IMR-90 (cell line): ENCODE data around the gene MALAT1. TPM values are rescaled to one million over a fixed set of nuclear protein-coding genes. Genes with fewer than 3 reads are reported as not detected.

ENCODE experiments used
- ATAC-seq: fragments of 200-7000 bp; cut with Tn5 transposase; 2 replicates; pipeline ENCODE4 v1.9.1; 2020; ENCODE audit warnings: low read depth, mild to moderate bottlenecking, moderate library complexity
- BruUV-seq: library from RNA; stranded (reverse); fragments of 400-500 nt; replicated peaks from 2 replicates; lab custom pipeline; 2021; lab: Mats Ljungman, UMichigan
- CTCF ChIA-PET: fragments of 300-600 bp; formaldehyde crosslinking; extraction: SDS; loops from one replicate; lab custom pipeline; 2021; ENCODE audit warnings: antibody characterized with exemption; lab: Yijun Ruan, JAX
- POLR2A ChIA-PET: fragments of 300-600 bp; sonication (Branson Sonifier 250); formaldehyde crosslinking; loops from one replicate; lab custom pipeline; 2022; ENCODE audit warnings: antibody characterized with exemption; ENCODE audit not compliant: unreplicated experiment; lab: Charles Lee
- DNase-seq: peaks from one replicate; pipeline ENCODE4 v3.0.0; 2013
- H2AFZ ChIP-seq: replicated peaks from 2 replicates; pipeline ENCODE3; 2013; ENCODE audit warnings: low read length, mild to moderate bottlenecking; ENCODE audit not compliant: poor library complexity
- H2AK5ac ChIP-seq: 2 replicates; pipeline ENCODE4 v1.6.1; 2013; ENCODE audit warnings: low read depth, low read length, inconsistent platforms
- H2AK9ac ChIP-seq: replicated peaks from 2 replicates; pipeline ENCODE3; 2013; ENCODE audit warnings: mild to moderate bottlenecking, low read depth, low read length, moderate library complexity; ENCODE audit not compliant: poor library complexity
- H2BK120ac ChIP-seq: 2 replicates; pipeline ENCODE4 v1.6.1; 2013; ENCODE audit warnings: low read depth, low read length, inconsistent platforms
- H2BK15ac ChIP-seq: 3 replicates; pipeline ENCODE4 v1.6.1; 2013; ENCODE audit warnings: low read depth, low read length, inconsistent platforms
- H2BK20ac ChIP-seq: 2 replicates; pipeline ENCODE4 v1.6.1; 2013; ENCODE audit warnings: low read depth, mild to moderate bottlenecking, inconsistent platforms, low read length, moderate library complexity
- H2BK5ac ChIP-seq: 2 replicates; pipeline ENCODE4 v1.6.1; 2013; ENCODE audit warnings: mild to moderate bottlenecking, low read depth, low read length, inconsistent platforms; ENCODE audit not compliant: poor library complexity, severe bottlenecking
- H3K14ac ChIP-seq: replicated peaks from 2 replicates; pipeline ENCODE4 v1.6.1; 2013; ENCODE audit warnings: low read depth, low read length, inconsistent platforms
- H3K18ac ChIP-seq: 2 replicates; pipeline ENCODE4 v1.6.1; 2013; ENCODE audit warnings: low read depth, low read length, control low read depth
- H3K23ac ChIP-seq: 2 replicates; pipeline ENCODE4 v1.6.1; 2013; ENCODE audit warnings: low read depth, low read length, inconsistent platforms
- H3K27ac ChIP-seq: 2 replicates; pipeline ENCODE4 v1.5.1; 2013; ENCODE audit warnings: mild to moderate bottlenecking, control low read depth, low read length; ENCODE audit not compliant: insufficient read depth
- H3K27me3 ChIP-seq: 2 replicates; pipeline ENCODE4 v1.6.1; 2013; ENCODE audit warnings: low read length; ENCODE audit not compliant: control insufficient read depth, insufficient read depth
- H3K36me3 ChIP-seq: 2 replicates; pipeline ENCODE4 v1.6.1; 2013; ENCODE audit warnings: low read length, mixed read lengths; ENCODE audit not compliant: control insufficient read depth, insufficient read depth
- H3K4ac ChIP-seq: 2 replicates; pipeline ENCODE4 v1.6.1; 2013; ENCODE audit warnings: low read depth, low read length, inconsistent platforms
- H3K4me1 ChIP-seq: 2 replicates; pipeline ENCODE4 v1.6.1; 2013; ENCODE audit warnings: low read length, mixed read lengths; ENCODE audit not compliant: control insufficient read depth, insufficient read depth
- H3K4me2 ChIP-seq: 2 replicates; pipeline ENCODE4 v1.6.1; 2013; ENCODE audit warnings: low read depth, mild to moderate bottlenecking, control low read depth, low read length, moderate library complexity
- H3K4me3 ChIP-seq: 2 replicates; pipeline ENCODE4 v1.5.1; 2013; ENCODE audit warnings: low read depth, mild to moderate bottlenecking, control low read depth, low read length, moderate library complexity; ENCODE audit not compliant: insufficient read depth
- H3K56ac ChIP-seq: 2 replicates; pipeline ENCODE4 v1.6.1; 2013; ENCODE audit warnings: low read length, inconsistent platforms; ENCODE audit not compliant: insufficient read depth; ENCODE audit errors: extremely low read depth
- H3K79me1 ChIP-seq, 2 experiments: 2 replicates each; pipeline ENCODE4 v1.6.1; 2013; ENCODE audit warnings: low read length in 2 of 2, inconsistent platforms in 1 of 2, low read depth in 1 of 2
- H3K9ac ChIP-seq: 2 replicates; pipeline ENCODE4 v1.6.1; 2013; ENCODE audit warnings: low read depth, low read length, control low read depth
- H3K9me1 ChIP-seq: 2 replicates; pipeline ENCODE4 v1.6.1; 2013; ENCODE audit warnings: low read length, inconsistent platforms; ENCODE audit not compliant: insufficient read depth
- H3K9me3 ChIP-seq: 2 replicates; pipeline ENCODE4 v1.6.1; 2013; ENCODE audit warnings: low read length; ENCODE audit not compliant: control insufficient read depth, insufficient read depth
- H4K20me1 ChIP-seq: 2 replicates; pipeline ENCODE4 v1.6.1; 2013; ENCODE audit warnings: low read length, inconsistent platforms; ENCODE audit not compliant: insufficient read depth
- H4K5ac ChIP-seq: 2 replicates; pipeline ENCODE4 v1.6.1; 2013; ENCODE audit warnings: mild to moderate bottlenecking, low read depth, low read length, control low read depth
- H4K8ac ChIP-seq, 2 experiments: 2 replicates each; pipeline ENCODE4 v1.6.1; 2013; ENCODE audit warnings: low read depth in 2 of 2, low read length in 2 of 2, control low read depth in 1 of 2, inconsistent platforms in 1 of 2
- H4K91ac ChIP-seq: 2 replicates; pipeline ENCODE4 v1.6.1; 2013; ENCODE audit warnings: low read depth, low read length, inconsistent platforms; ENCODE audit not compliant: insufficient read depth
- BHLHE40 ChIP-seq: fragments of 150-350 bp; IDR thresholded peaks from 2 replicates; pipeline ENCODE4 v1.6.1; 2016; ENCODE audit warnings: mild to moderate bottlenecking, low read depth, low read length
- CEBPB ChIP-seq: IDR thresholded peaks from 2 replicates; pipeline ENCODE4 v1.6.1; 2012; ENCODE audit warnings: low read depth, low read length, improper control_type of control experiment
- MAFK ChIP-seq: IDR thresholded peaks from 2 replicates; pipeline ENCODE4 v1.6.1; 2012; ENCODE audit warnings: low read depth, low read length, improper control_type of control experiment
- MAZ ChIP-seq: IDR thresholded peaks from 2 replicates; pipeline ENCODE4 v1.6.1; 2012; ENCODE audit warnings: low read depth, mild to moderate bottlenecking, low read length, improper control_type of control experiment, moderate library complexity, borderline replicate concordance
- NFE2L2 ChIP-seq: fragments of 150-350 bp; IDR thresholded peaks from 2 replicates; pipeline ENCODE4 v1.6.1; 2016; ENCODE audit warnings: low read depth, mild to moderate bottlenecking, low read length
- POLR2A ChIP-seq: IDR thresholded peaks from 2 replicates; pipeline ENCODE4 v1.6.1; 2012; ENCODE audit warnings: mild to moderate bottlenecking, low read depth, low read length
- RCOR1 ChIP-seq: IDR thresholded peaks from 2 replicates; pipeline ENCODE4 v1.6.1; 2012; ENCODE audit warnings: mild to moderate bottlenecking, low read length, improper control_type of control experiment; ENCODE audit not compliant: insufficient replicate concordance
- RFX5 ChIP-seq: IDR thresholded peaks from 2 replicates; pipeline ENCODE4 v1.8.0; 2012; ENCODE audit warnings: low read depth, mild to moderate bottlenecking, low read length, moderate library complexity
- WGBS, 2 experiments: methylation state at CpG; one replicate each; pipeline versions ENCODE4 v1.1.5 to v1.1.7; 2013; ENCODE audit warnings: missing lambda C conversion rate in 2 of 2; ENCODE audit not compliant: insufficient read length in 1 of 2; ENCODE audit errors: extremely low coverage in 2 of 2; 5-methylcytosine and 5-hydroxymethylcytosine counted together
- dilution Hi-C: fragments of 300-500 bp; cut with HindIII; formaldehyde crosslinking; loops from one replicate; pipeline ENCODE4 v1.14.3; 2018; ENCODE audit warnings: low sequenced_read_pairs; ENCODE audit not compliant: unreplicated experiment
- in situ Hi-C: fragments of 300-500 bp; cut with MboI; formaldehyde crosslinking; loops from 3 replicates; pipeline ENCODE4 v1.14.3; 2019; ENCODE audit warnings: low sequenced_read_pairs, inconsistent platforms, mixed read lengths
- intact Hi-C: fragments of 100-400 bp; cut with micrococcal nuclease; formaldehyde crosslinking; loops from 2 replicates; pipeline ENCODE4 v1.10.0; 2022
- polyA plus RNA-seq, 3 experiments: library from polyadenylated mRNA; depleted of rRNA; stranded (reverse); fragments of >200 nt; gene quantifications; 2 replicates each; pipeline ENCODE4 v1.2.3, GENCODE V29; 2012; ENCODE audit warnings: low replicate concordance in 1 of 3
- total RNA-seq: library from RNA; depleted of rRNA; stranded (reverse); fragments of >200 nt; gene quantifications from 2 replicates; pipeline ENCODE4 v1.2.3, GENCODE V29; 2012
- TF ChIP-seq, protein P1 (sequence below): fragments of 150-350 bp; IDR thresholded peaks from 2 replicates; pipeline ENCODE4 v1.6.1; 2017; ENCODE audit warnings: mild to moderate bottlenecking, antibody characterized with exemption, low read length, low read depth

MALAT1 gene
- total and polyA plus RNA-seq, 2 of the 4 experiments (the other 2 are of a cell fraction) = 636 to 3,569 TPM

DNA sequence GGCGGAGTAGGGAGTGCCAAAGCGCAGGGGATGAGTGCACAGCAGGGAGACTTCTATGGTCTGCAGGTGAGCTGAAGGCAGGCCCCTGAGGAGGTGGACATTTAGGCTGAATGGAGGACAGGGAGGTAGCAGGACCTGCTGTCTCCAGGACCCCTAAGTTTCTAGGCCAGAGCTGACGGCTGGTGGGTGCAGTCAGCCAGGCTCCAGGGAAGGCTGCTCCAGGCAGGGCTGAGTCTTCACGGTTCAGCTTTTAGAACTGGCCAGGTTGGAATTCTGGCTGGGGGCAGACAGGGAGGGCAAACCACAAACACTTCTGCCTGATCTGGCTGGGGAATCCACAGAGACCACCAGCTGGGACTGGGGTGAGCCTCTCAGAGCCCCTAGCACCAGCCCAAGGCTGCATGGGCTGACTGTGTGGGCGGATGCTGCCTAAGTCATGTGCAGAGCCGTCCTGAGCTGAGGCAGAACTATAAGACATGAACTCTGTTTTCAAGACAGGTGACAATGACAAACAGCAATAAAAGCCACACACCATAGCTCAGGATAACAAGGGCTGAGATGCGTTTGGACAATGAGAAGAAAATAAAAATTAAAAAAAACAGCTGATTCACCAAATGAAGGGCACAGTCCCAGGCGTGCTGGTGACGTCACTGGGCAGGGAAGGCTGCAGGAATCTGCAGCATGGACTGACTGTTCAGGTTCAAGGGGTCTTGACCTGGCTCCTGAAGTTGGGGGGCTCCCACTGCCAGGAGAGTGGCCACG is 10.4 kb upstream of the MALAT1 start:
- H3K4ac ChIP-seq = peak overlapping the region; percentile 98
- peak overlapping the region; percentile 78 to 93 for H4K8ac ChIP-seq
- H2BK20ac ChIP-seq = peak overlapping the region; percentile 96
- H3K79me1 ChIP-seq = peaks cover 18 to 71% of the 10 kb centered on the region in 2 experiments
- no peaks in the 10 kb centered on the region for H3K27me3 ChIP-seq
- peak overlapping the region; percentile 87; the same call in 2 of the 3 replicates for H2BK15ac ChIP-seq
- peak overlapping the region; percentile 93 for H3K14ac ChIP-seq
- ChIA-PET CTCF (interaction anchor here (0.7 to 1.4 kb wide), 3 partner anchors 9 to 11 kb away, joined by 3 to 5 read pairs (median 5); partner anchors contain the start of gene MALAT1), POLR2A (interaction anchor here (0.5 to 9.6 kb wide), 10 partner anchors 8 to 1121 kb away, joined by 3 to 400 read pairs (median 9); partner anchors contain the start of genes MALAT1 and NEAT1)
- dilution Hi-C loops = no loop called here
- peaks cover 56% of the 10 kb centered on the region for H3K4me1 ChIP-seq
- peak overlapping the region; percentile 98 for H2AK5ac ChIP-seq
- H4K20me1 ChIP-seq = no peaks in the 10 kb centered on the region; the same call in 1 of the 2 replicates
- peak overlapping the region; percentile 93 for H3K23ac ChIP-seq
- peak overlapping the region; percentile 63 for H2AFZ ChIP-seq
- H2BK5ac ChIP-seq = peak overlapping the region; percentile 93
- no peak overlapping the region for H3K4me3 ChIP-seq
- WGBS, 2 experiments = 44% methylated on average over 5 of the region's 10 CpGs; no CpG with 5 or more reads in 1 of the 2 experiments
- H3K27ac ChIP-seq = peak overlapping the region; percentile 85
- H4K91ac ChIP-seq = peak overlapping the region; percentile 97
- DNase-seq (peak; percentile 71), ATAC-seq (no peak)
- H3K36me3 ChIP-seq = no peaks in the 10 kb centered on the region
- H3K9me1 ChIP-seq = peaks cover 23% of the 10 kb centered on the region
- no peak for TF ChIP-seq MAZ
- peak; percentile 51; the same call in 1 of the 2 replicates for TF ChIP-seq POLR2A
- TF ChIP-seq NFE2L2 = peak; percentile 77
- peak; percentile 92 for TF ChIP-seq BHLHE40
- no peak for TF ChIP-seq RCOR1
- no peak for TF ChIP-seq MAFK
- TF ChIP-seq CEBPB = no peak
- TF ChIP-seq RFX5 = no peak
- TF ChIP-seq, protein P1, sequence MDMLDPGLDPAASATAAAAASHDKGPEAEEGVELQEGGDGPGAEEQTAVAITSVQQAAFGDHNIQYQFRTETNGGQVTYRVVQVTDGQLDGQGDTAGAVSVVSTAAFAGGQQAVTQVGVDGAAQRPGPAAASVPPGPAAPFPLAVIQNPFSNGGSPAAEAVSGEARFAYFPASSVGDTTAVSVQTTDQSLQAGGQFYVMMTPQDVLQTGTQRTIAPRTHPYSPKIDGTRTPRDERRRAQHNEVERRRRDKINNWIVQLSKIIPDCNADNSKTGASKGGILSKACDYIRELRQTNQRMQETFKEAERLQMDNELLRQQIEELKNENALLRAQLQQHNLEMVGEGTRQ = peak; percentile 19; the same call in 1 of the 2 replicates
- peak overlapping the region; percentile 64 for H3K18ac ChIP-seq
- in situ Hi-C loops = no loop called here
- H3K4me2 ChIP-seq = peak overlapping the region; percentile 70
- intact Hi-C loops = no loop called here
- peak overlapping the region; percentile 97 for H2AK9ac ChIP-seq
- BruUV-seq = no TSS peak
- H3K9ac ChIP-seq = peak overlapping the region; percentile 56
- peak overlapping the region; percentile 47 for H4K5ac ChIP-seq
- no peaks in the 10 kb centered on the region for H3K9me3 ChIP-seq
- peak overlapping the region; percentile 75 for H3K56ac ChIP-seq
- H2BK120ac ChIP-seq = peak overlapping the region; percentile 97
